CD1c-positive myeloid dendritic cell (primary cell): Measurements from ENCODE around the gene DUSP16.

Experiments used
- DNase-seq: peaks from one replicate; pipeline ENCODE4 v3.0.0-alpha.2; 2016; ENCODE audit errors: extremely low spot score

DUSP16 gene

DNA sequence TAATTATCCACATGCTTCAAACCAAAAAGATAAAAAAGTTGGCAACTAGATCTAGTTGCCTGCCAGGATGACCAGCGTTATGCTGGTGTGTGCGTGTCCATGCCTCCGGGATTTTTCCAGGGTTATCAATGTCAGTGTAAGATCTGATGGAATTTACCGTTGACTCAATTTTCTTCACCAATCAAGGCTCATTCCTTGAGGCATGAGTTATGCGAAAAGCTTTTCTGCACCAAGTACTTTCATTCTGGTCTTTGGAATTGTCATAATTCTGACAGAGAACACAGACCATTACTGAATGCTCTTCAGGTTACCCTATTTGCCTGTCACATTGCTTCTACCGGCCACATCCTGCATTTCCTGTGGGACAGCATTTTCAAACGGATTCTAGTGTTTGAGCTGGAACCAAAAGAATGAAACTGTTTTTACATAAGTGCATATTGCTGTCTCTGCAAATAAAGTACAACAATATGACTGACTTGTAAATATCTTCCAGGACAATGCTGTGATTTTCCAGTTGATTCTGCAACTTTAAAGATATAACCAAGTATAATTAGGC is 91.8 kb downstream of the DUSP16 start:
- DNase-seq, result no peak

DNA sequence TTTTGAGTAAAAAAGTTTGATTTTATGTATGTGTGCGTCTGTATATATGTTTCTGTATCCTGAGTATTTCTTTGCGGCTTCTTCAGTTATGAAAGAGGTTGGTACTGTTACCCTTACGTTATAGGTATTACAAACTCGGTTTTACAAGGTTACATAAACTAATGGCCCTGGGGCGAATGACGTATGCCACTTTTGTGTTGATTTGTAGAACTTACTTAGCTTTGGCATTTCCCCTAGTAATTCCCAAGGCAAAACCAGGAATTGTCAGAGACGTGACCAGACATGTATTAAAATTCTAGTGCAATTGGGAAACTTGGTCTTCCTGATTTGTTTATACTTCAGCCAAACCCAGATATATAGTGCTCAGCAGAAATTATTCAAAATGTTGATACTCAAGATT is 93.3 kb downstream of the DUSP16 start:
- no peak for DNase-seq

DNA sequence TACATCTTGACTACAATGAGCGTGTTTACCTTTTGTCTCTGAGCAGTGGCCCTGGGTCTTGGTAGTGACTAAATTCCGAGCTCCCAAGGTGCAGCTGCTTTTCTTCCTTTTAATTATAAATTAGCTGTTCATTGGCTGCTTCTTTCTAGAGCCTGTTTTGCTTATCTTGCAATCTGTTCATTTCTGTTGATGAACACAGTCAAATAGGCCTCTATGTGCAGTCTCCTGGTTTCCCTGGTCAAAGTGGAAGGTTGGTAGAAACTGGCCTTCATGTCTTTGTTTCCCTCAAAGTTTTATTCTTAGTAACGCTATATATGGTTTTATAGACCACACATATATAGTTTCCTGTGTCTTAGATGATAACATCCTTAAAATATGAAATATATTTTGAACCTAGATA is 94.1 kb downstream of the DUSP16 start:
- no peak for DNase-seq

DNA sequence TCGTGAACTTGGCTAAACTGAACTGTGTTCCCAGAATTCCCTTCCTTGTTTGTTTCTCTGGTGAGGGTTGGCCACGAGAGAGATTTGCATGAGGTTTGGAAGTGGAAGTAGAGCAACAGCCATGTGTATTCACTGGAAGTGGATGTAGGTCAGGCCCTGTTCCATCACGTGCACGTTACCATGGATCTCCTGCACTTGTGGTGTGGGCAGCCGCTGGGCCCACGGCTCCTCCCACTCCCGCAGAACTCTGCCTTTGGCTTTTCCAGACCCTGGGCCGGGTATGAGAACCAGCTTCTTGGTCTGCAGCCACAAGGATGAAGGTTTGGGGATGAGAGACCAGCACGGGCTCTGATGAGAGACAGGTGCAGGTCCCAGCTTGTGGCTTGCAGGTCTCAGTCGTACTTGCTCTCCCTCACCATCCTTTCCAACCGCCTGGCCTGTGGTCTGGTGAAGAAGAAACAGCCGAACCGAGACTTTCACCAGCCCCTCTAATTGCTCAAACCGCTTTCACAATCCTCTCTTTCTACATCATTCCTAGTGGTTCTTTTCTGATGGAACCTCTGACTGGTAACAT is 94.9 kb downstream of the DUSP16 start:
- DNase-seq, result peak; percentile 50

DNA sequence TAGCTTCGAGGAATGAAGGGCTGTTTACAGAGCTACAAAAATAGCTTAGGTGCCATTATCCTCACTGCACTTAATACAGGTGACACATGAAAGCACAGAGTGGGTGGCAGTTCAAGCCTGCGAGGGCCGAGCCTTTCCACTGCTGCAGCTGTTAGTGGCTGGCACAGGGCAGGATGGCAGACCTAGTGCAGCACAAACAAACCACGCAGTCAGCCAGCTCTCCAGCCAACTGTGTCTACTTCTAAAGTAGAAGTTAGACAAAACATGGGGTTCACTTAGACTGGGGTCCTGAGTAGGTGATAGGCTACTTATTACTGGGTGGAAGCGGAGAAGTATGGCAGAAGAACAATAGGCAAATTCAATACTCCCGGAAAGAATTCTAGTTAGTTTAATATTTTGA is 95.4 kb downstream of the DUSP16 start:
- DNase-seq, result no peak

DNA sequence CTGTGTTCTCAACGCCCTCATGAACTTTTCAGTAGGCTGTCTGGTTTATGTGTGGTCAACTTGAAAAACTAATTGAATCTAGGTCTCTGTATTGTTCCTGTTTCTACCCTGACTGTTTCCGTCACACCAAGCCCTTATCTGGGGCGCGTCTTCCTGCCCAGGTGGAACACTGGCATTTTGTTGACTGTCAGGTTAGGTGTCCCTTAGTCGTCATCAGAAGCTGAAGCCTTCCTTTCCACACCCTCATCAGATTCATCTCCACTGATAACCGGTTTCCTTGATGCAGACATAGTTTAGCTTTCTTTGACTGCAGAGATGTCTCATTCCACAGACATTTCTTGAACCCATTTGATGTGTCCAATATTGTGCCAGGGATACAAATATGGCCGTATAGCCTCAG is 96.5 kb downstream of the DUSP16 start:
- no peak for DNase-seq

DNA sequence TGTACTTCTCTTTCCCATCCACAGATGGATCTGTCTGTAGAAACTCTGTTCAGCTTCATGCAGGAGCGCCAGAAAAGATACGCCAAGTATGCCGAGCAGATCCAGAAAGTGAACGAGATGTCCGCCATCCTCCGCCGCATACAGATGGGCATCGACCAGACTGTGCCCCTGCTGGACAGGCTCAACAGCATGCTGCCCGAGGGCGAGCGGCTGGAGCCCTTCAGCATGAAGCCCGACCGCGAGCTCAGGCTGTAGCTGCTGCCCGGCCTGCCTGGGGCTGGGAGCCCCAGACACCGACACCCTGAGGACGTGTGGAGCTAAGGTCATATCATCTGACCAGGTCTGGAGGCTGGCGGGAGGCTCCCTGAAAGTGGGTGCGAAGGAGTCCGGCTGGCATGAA is 97.1 kb downstream of the DUSP16 start:
- no peak for DNase-seq

DNA sequence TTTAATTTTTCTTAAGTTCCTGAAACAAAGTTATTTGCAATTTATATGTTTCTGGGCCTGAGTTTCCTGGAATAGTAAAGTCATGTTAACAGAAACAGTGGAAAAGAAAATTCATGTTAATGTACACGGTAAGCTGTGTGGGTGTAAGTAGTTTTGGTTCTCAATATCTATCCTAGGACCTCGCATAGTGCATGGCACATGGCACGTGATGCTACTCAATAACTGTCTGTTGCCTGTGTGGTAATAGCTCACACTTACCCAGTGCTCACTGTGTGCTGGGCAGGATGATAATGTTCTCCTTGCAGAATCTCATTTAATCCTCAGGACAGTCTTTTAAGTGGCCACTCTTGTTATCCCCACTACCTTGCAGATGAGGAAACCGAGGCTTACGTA is 100.7 kb downstream of the DUSP16 start:
- DNase-seq, result peak; percentile 49

DNA sequence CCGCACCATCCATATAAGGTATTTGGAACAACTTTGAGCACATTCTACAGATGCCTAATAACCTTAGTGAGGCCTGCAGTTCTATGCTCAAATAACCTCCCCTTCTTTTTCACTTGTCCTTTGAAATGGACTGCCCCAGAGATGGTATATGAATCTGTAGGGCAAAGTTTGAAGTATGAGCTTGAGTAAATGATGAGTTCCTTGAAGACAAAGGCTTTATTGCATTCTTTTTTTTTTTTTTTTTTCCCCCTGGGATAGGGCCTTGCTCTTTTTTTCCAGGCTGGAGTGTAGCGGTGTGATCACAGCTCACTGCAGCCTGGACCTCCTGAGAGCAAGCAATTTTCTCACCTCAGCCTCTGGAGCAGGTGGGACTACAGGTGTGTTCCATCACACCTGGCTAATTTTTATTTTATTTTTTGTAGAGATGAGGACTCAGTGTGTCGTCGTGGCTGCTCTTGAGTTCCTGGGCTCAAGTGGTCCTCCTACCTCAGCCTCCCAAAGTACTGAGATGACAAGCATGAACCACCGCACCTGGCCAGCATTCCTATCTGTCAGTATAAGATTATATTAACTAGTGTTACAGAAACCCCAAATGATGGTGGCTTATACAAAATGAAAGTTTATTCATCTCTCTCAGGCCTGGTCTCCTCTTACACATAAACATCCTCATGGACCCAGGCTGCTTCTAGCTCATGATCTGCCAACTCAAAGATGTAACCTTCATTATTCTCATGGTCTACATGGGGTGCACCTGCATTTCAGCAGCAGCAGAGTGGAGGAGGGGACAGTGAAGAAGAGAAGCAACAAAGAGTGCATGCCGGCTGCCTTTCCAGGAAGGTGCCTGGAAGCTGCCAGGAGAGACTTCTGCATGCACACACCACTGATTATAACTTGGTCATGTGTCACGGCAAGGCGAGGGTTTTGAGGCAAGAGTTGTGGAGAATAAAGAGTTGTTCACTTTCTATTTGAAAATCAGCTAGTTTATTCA is 101.4 kb downstream of the DUSP16 start:
- DNase-seq, result no peak

DNA sequence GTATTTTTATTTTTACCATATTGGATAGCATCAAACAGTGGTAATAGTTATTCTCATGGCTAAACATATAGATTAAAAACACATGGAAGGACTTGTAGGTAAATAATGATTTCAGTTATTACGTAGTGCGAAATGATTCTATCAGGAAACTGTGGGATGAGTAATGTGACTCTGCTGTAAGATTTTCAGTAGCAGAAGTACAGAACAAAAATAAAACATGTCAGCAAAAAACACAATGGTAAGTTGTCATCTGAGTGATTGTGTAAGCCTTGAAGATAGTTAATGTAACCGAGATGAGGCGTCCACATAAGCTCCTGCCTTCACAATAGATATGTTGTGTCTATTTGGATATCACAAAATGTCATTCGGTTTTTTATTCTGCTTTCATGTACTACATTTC is 106.0 kb downstream of the DUSP16 start:
- peak; percentile 77 for DNase-seq

DNA sequence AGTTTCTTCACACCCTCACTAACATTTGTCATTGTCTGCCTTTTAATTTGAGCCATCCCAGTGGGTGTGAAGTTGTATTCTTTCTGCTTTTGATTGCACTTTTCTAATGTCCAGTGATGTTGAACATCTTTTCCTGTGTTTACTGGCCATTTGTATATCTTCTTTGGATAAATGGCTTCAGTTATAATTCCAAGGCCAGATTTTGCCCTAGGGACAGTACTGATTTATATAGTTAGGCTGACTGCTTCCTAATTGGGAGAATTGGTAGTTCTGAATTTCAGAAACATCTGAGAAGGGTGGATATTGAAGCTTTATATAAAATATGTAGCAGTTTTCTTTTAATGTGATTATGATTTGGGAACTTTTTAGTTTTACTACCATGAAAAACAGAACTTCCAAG is 108.3 kb downstream of the DUSP16 start:
- DNase-seq, result no peak

DNA sequence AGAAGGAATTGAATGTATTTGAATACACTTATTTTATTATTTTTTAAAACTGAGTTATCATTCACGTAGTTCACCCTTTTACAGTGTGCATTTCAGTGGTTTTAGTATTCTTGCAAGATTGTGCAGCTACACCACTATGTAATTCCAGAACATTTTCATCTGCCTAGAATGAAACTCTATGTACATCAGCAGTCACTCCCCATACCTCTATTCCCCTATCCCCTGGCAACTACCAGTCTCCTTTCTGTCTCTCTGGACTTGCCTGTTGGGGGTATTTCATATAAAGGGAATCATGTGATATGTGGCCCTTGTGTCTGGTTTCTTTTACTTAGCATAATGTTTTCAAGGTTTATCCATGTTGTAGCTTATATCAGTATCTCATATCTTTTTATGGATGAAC is 109.0 kb downstream of the DUSP16 start:
- DNase-seq, result no peak

DNA sequence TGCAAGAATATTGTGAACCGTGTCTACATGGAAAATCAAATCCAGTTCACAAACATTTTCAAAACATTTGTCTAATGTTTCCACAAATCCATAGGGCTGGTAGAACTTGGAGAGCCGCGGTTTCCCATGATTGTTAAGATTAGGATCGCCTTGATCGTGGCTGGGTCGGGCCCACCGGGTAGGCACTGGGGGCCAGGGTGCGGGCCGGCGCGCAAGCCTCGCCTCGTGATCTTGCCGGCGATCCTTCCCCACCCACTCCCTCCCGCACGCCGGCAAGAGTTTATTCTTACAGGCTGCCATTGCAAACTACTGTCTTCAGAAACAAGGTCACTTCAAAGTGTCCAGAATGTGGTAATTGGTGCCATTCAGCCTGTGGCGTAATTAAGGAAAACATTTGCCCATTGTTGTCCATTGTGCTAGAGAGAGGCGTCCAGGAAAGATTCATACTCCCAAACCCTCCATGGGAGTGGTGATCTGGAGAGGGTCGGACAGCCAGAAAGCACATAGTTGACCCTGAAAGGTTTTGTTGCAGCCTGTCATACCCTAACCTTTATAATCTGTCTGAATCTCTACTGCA is 110.2 kb downstream of the DUSP16 start:
- no peak for DNase-seq

DNA sequence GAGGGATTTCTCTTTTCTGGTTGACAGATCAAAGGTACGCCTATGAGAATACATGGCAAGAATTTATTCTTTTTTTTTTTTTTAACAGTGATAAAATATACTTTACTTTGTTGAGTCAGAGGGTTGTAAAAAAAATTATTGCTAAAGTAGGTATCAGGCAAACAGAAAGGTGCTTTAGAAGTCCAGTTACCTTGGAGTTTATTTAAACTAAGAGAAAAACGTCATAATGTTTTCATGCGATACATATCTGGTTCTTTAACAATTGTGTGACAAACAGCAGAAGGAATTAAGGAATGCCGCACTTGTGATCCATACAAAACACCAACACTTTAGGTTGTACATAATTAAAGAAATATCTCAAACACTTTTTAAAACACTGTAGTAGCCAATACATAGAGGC is 111.6 kb downstream of the DUSP16 start:
- DNase-seq, result no peak

DNA sequence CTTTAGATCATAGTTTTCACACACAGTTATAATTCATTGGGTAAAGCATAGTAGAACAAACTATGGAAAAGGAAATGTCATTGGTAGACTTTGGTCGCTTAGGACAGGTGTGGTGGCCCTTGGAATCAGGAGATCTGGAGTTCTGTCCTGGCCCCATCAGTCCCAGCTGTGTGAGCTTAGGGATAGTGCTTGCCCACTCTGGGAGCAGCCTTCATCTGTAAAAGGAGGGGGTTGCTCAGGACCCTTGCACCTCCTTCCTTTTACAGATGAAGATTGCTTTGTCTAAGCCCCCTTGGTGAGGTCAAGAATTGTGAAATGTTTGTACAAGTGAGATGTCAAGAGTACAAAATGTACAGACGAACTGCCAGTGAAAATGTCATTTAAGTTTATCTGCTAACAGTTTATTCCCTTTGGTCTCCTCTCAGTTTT is 112.6 kb downstream of the DUSP16 start:
- no peak for DNase-seq

DNA sequence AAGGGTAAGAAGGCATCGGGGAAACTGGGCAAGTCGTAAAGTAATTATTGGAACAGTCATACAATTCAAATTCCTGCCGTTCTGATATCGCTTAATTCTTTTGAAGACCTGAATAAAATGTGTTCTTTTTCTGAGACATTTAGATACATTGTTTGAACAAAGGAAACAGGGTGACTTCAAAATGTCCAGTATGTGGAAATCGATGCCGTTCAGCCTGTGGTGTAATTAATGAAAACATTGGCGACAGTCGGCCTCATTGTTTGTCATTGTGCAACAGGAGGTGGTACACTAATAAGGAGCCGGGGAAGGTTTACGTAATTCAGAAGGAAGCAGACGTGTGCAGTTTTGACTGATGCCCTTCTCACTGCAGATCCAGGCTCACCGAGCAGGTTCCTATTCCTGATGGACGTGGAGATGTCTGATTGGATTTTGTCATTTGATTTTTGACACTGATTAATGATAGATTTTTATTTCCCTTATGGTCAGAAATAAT is 113.1 kb downstream of the DUSP16 start:
- peak; percentile 64 for DNase-seq

DNA sequence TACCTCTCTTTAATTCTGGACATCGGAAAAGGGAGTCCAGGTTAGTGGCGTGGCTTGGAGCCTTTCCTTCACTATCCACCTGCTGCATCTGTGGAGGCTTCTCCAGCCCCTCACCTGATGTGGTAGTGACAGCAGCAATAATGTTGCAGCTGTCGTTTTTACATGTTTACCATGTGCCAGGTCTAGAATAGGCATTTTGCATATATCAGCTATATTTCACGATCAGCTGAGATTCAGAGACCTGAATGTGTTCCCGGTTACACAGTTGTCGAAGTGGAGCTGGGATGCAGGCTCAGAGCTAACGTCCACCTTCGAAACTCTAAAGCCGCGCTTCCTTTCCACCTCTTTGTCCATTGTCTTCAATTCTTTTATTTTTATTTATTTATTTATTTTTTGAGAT is 114.8 kb downstream of the DUSP16 start:
- no peak for DNase-seq

DNA sequence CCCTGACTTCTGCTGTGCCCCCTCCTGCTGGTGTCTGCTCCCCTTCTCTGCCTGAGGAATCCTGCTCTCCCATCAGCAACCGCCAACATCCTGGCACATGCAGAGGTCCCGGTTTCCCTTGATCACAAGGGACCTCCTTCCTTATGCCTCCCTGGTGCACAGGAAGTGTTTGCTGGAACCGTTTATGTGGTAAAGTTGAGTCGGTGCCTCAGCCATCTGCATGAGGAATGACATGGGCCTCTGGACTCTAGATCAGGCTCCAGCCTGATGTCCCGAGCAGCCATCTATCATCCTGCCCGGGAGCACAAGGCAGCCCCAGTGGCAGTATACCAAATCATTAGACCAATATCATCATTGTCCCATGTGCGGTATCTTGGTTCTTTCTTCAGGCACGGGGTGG is 115.4 kb downstream of the DUSP16 start:
- DNase-seq, result no peak

DNA sequence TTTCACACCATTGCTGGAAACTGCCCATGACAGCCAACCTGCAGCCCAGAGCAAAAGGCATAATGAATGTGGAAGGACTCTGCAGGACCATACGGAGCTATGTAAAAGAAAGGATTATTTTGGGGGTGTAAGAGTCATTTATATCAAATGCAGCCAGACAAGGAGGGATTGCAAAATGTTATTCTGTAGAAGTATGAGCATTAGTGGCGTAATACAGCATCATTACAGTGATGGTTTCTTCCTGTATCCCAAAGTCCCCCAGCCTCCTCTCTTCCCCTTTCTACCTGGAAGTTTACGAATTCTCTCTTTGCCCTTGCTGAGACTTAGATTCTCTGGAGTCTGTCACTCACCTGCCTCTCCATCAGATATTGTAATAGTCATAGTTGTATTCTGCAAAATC is 115.9 kb downstream of the DUSP16 start:
- no peak for DNase-seq

DNA sequence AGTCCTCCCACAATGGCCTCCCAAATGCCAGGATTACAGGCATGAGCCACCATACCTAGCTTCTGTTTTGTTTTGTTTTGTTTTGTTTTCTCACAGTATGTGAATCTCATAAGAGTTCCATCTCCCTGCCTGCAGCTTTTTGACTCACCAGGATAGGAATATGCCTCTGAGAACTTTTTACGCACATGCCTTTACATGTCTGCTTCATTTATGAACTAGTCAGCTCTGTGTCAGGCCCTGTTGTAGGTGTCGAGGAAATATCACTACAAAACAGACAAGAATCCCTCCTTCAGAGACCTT is 116.8 kb downstream of the DUSP16 start:
- no peak for DNase-seq

DNA sequence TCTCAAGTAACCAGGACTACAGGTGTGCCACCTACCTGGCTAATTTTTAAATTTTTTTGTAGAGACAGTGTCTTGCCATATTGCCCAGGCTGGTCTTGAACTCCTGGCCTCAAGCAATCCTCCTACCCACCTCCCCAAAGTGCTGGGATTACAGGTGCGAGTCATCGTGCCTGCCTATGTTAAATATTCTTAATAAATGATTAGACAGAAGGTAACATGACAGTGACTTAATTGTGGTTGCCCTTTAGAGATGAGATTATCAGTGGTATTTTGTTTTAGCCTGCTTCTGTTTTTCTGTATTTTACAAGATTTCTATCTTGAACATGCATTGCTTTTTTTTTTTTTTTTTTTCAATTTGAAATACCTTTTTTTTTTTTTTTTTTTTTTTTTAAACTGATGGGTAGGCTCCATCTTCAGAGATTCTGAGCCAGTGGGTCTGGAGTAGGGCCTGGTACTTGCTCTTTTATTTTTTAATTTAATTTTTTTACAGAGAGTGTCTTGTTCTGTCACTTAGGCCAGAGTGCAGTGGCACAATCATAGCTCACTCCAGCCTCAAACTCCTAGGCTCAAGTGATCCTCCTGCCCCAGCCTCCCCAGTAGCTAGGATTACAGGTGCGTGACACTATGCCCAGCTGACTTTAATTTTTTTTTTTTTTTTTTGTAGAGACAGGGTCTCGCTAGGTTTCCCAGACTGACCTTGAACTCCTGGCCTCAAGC is 117.3 kb downstream of the DUSP16 start:
- DNase-seq, result no peak

DNA sequence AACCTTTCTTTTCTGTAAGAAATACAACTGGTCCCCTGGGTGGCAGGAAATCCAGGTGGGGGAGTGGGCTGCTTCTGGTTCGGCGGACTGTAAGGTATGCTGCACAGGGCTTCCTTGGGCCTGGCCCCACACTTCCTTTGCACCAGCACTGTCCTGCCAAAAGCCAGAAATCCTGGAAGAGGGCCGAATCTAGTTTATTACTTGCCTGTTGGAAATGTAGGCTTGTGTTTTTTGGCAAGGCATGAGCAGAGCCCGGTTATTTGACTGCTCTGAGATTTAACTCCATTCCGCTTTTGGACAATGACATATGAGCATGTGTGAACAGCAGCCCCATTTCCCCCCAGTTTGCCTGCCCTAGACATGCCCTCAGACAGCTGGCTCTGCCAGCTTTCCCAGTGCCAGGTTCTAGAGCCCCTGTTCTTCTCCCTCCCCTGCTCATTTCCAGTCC is 119.2 kb downstream of the DUSP16 start:
- DNase-seq, result no peak
